GM12875 (cell line): ENCODE data around the gene CCN5.

Source experiments
- H3K4me3 ChIP-seq: one replicate; pipeline ENCODE4 v1.5.1; 2011; ENCODE audit warnings: low read depth, low read length, control low read depth
- CTCF ChIP-seq: IDR thresholded peaks from 2 replicates; pipeline ENCODE4 v1.5.1; 2011; ENCODE audit warnings: low read depth, mild to moderate bottlenecking, control low read depth, inconsistent platforms, low read length, moderate library complexity, borderline replicate concordance; ENCODE audit not compliant: insufficient read depth

Gene CCN5

DNA sequence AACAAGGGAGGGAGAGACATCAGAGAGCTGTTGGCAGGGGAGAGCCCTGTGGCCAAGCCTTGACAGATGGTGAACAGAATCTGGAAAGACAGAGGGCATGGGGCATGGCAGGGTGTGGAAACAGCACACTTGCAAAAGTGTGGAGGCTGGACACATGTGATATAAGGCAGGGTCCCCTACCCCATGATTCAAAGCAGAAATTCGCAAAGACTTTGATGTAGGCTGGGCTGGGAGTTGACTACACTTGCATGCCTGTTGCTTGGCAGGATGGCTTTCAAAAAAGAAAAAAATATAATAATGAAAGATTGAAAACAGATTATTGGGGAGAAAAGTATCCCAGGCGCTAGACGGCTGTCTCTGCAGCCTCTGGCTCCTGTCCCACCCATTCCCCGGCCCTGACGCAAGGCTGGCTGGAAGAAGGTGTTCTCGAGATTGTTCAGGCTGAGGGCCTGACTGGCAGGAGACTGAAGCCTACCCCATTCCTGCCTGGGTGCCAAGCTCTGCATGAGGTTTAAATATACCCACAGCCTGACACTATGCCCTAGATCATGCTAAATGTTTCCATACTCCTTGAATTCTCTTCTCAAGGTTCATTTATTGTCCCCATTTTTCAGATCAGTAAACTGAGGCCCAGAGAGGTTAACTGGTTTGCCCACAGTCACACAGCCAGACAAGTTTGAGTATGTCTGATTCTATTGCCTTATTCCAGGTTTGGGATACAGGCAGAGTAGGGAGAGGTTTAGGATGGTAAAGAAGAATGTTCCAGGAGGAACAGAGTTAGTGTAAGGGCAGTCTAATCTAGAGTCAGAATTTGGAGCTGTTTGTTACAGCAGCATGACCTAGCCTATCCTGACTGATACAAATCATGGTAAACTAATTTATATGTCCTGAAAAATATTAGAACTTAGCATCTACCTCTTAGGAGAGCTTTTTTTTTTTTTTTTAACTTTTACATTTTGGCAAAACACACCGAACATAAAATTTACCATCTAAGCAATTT is 23.4 kb upstream of the CCN5 start:
- TF ChIP-seq CTCF, result no peak
- H3K4me3 ChIP-seq, result no peak overlapping the region

DNA sequence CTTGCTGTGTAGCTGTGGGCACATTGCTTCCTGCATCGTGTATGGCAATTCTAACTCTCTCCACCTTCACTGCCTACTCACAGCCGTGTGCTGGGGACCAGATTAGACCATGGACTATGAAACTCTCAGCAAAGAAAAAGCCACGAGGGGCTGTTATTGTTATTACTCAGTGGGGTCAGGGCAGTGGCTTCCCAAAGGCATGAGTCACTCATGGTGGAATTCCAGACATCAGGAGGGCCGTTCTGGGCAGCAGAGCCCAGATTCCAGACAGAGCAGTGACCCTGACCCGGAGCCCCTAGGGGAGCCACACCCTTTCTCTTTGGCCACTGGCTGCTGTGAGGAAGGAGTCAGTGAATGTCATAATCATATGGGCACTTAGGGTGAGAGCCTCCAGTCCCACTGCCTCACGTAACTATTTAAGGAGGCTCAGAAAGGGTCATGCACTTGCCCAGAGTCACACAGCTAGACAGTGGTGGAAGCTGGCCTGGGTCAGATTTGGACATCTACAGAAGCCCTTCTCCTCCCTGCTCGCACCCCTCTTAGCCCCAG is 22.2 kb upstream of the CCN5 start:
- H3K4me3 ChIP-seq, result no peak overlapping the region
- TF ChIP-seq CTCF, result no peak

- no peak for TF ChIP-seq CTCF
- H3K4me3 ChIP-seq, result no peak overlapping the region
These were observed 21.5 kb upstream of the CCN5 start for GRCh38 chr20:44693627-44694026.

- TF ChIP-seq CTCF, result no peak
- H3K4me3 ChIP-seq, result no peak overlapping the region
These were observed 21.0 kb upstream of the CCN5 start for GRCh38 chr20:44694159-44694558.

- H3K4me3 ChIP-seq, result no peak overlapping the region
- no peak for TF ChIP-seq CTCF
These were observed 19.9 kb upstream of the CCN5 start for GRCh38 chr20:44695295-44695673.

DNA sequence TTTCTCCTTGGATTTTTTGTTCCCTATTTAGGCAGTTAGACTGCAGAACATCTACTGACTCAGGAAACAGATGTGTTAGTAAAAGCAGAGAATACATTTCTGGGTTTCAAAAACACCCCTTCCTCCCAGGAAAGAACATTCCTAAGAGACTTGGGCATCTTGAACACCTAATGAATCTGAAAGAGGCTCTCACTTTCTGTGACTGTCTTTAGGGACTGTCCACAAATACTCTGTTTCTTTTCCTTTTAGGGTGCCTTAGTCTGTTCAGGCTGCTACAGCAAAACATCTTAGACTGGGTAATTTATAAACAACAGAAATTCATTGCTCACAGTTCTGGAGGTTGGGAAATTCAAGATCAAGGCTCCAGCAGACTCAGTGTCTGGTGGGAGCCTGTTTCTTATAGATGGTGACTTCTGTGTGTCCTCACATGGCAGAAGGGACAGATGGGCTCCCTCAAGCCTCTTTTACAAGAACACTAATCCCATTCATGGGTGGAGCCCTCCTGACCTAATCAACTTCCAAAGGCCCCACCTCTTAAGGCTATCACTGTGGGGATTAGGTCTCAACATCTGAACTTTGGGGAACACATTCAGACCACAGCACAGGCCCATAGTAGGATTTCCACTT is 19.4 kb upstream of the CCN5 start:
- TF ChIP-seq CTCF, result no peak
- no peak overlapping the region for H3K4me3 ChIP-seq
